ENCODE data around the gene RING1.

DNA sequence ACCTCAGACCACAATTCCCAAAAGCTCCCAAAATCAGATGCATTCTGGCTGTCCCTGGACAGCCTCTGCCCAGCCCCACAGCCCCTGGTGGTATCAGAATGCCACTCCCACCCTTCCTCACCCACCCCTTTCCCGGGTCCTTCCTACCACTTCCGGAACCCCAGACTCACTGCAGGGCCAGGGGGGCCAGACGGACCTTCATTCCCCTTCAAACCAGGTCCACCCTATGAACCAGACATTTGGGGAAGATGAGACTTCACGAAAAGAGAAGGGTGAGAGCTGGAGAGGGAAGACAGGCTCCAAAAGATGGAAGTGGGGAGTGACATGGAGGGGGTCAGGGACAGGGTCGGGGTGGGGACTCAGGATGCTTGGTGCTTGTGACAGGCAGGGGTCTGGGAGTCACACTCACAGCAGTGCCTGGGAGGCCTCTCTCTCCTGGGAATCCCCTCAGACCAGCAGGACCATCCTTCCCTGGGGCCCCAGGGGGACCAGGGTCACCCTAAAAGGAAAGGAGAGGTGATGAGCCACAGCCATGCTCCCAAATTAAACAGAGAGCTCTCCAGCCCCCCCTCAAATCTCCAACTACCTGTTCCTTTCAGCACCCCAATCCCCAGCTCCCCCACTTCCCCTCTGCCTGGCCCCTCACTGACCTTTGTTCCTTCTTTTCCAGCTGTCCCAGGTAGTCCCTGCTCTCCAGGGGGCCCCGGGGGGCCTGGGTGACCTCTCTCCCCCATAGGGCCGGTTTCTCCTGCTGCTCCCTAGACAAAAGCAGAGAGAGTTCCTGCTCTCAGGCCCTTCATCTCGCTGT, 36.2 kb upstream of the RING1 start:
- TF ChIP-seq CTCF (IDR thresholded peaks at IDR 0.05; ENCODE audit: low read length) (no peak), EZH2 (optimal IDR thresholded peaks at IDR 0.05; ENCODE audit: low read depth, low read length) (no peak), EZH2phosphoT487 (IDR thresholded peaks at IDR 0.05; ENCODE audit: low read length) (no peak)
